GM23338 (cell line): ENCODE data around the gene CDCA5. TPM values are rescaled to one million over a fixed set of nuclear protein-coding genes. Genes with fewer than 3 reads are reported as not detected.

Experiments used
- ATAC-seq: fragments of 200-7000 bp; cut with Tn5 transposase; 3 replicates; pipeline ENCODE4 v1.9.1; 2020
- DNase-seq: peaks from one replicate; pipeline ENCODE4 v3.0.0-alpha.2; 2015; ENCODE audit warnings: low spot score
- H2AFZ ChIP-seq: fragments of 200-600 bp; sonication (generic); 2 replicates; pipeline ENCODE4 v1.8.0; 2016; ENCODE audit warnings: antibody characterized with exemption, mild to moderate bottlenecking, moderate library complexity
- H3F3A ChIP-seq: fragments of 200-600 bp; sonication (generic); replicated peaks from 2 replicates; pipeline ENCODE4 v1.8.0; 2017; ENCODE audit warnings: antibody characterized with exemption, mixed run types, low read depth
- H3K27ac ChIP-seq: fragments of 200-600 bp; sonication (generic); 2 replicates; pipeline ENCODE4 v1.6.1; 2016; ENCODE audit warnings: low read depth
- H3K27me3 ChIP-seq: fragments of 200-600 bp; sonication (generic); 2 replicates; pipeline ENCODE4 v1.8.0; 2016; ENCODE audit warnings: mild to moderate bottlenecking, mixed run types, moderate library complexity; ENCODE audit not compliant: insufficient read depth
- H3K36me3 ChIP-seq: fragments of 200-600 bp; sonication (generic); 2 replicates; pipeline ENCODE4 v1.8.0; 2016; ENCODE audit warnings: mild to moderate bottlenecking; ENCODE audit not compliant: insufficient read depth
- H3K4me1 ChIP-seq: fragments of 200-600 bp; sonication (generic); 2 replicates; pipeline ENCODE4 v1.8.0; 2016; ENCODE audit warnings: mild to moderate bottlenecking, moderate library complexity; ENCODE audit not compliant: insufficient read depth
- H3K4me2 ChIP-seq: fragments of 200-600 bp; sonication (generic); 2 replicates; pipeline ENCODE4 v1.7.1; 2017; ENCODE audit warnings: mixed run types
- H3K4me3 ChIP-seq: fragments of 200-600 bp; sonication (generic); 2 replicates; pipeline ENCODE4 v1.6.1; 2016; ENCODE audit warnings: mixed run types
- H3K79me2 ChIP-seq: fragments of 200-600 bp; sonication (generic); replicated peaks from 2 replicates; pipeline ENCODE4 v1.8.0; 2017; ENCODE audit warnings: mild to moderate bottlenecking; ENCODE audit not compliant: insufficient read depth
- H3K9me2 ChIP-seq: fragments of 200-600 bp; sonication (generic); 2 replicates; pipeline ENCODE4 v1.8.0; 2017; ENCODE audit not compliant: insufficient read depth
- H4K20me1 ChIP-seq: fragments of 200-600 bp; sonication (generic); replicated peaks from 2 replicates; pipeline ENCODE4 v1.8.0; 2017; ENCODE audit warnings: mild to moderate bottlenecking; ENCODE audit not compliant: insufficient read depth
- H3K27ac Mint-ChIP-seq: 2 replicates; pipeline ENCODE4 v1.8.0; 2020; ENCODE audit warnings: inconsistent platforms, mild to moderate bottlenecking, moderate library complexity, mixed read lengths
- H3K27me3 Mint-ChIP-seq: 3 replicates; pipeline ENCODE4 v1.8.0; 2022; ENCODE audit warnings: low read depth, mild to moderate bottlenecking, moderate library complexity, mixed read lengths, inconsistent platforms; ENCODE audit not compliant: insufficient read depth, poor library complexity
- H3K36me3 Mint-ChIP-seq: 3 replicates; pipeline ENCODE4 v1.8.0; 2021; ENCODE audit warnings: low read depth, mild to moderate bottlenecking, inconsistent platforms, moderate library complexity, mixed read lengths
- H3K4me1 Mint-ChIP-seq: 3 replicates; pipeline ENCODE4 v1.8.0; 2020; ENCODE audit warnings: mild to moderate bottlenecking, inconsistent platforms, mixed read lengths
- H3K4me3 Mint-ChIP-seq: 3 replicates; pipeline ENCODE4 v1.8.0; 2021; ENCODE audit warnings: moderate library complexity, mild to moderate bottlenecking, inconsistent platforms, mixed read lengths
- H3K9me3 Mint-ChIP-seq: 3 replicates; pipeline ENCODE4 v1.8.0; 2020; ENCODE audit warnings: moderate library complexity, mild to moderate bottlenecking, inconsistent platforms, mixed read lengths
- CREB1 ChIP-seq: fragments of 250-450 bp; sonication (Bioruptor Pico); IDR thresholded peaks from 2 replicates; pipeline ENCODE4 v1.5.0; 2020; ENCODE audit warnings: low read depth, mild to moderate bottlenecking, moderate library complexity
- ETS1 ChIP-seq: IDR thresholded peaks from 2 replicates; pipeline ENCODE4 v1.6.1; 2016; ENCODE audit warnings: antibody characterized with exemption
- JUNB ChIP-seq: IDR thresholded peaks from one replicate; pipeline ENCODE4 v1.6.1; 2016; ENCODE audit warnings: antibody characterized with exemption; ENCODE audit not compliant: unreplicated experiment
- NANOG ChIP-seq: IDR thresholded peaks from 2 replicates; pipeline ENCODE4 v1.6.1; 2016; ENCODE audit warnings: antibody characterized with exemption, borderline replicate concordance
- POLR2AphosphoS5 ChIP-seq: IDR thresholded peaks from 2 replicates; pipeline ENCODE4 v1.6.1; 2016; ENCODE audit warnings: antibody characterized with exemption, low read depth
- ZNF114 ChIP-seq: fragments of 250-450 bp; sonication (Bioruptor Pico); IDR thresholded peaks from 2 replicates; pipeline ENCODE4 v1.5.0; 2020; ENCODE audit warnings: mild to moderate bottlenecking, moderate library complexity
- polyA plus RNA-seq: library from polyadenylated mRNA; unstranded; fragments of >200 nt; fragmentation: Nextera tagmentation; extraction: Ambion mirVana; gene quantifications from 2 replicates; pipeline ENCODE4 v1.2.1, GENCODE V29; 2016
- total RNA-seq: library from RNA; depleted of rRNA; stranded (reverse); fragments of >200 nt; shearing (Covaris generic); gene quantifications from 2 replicates; pipeline ENCODE4 v1.2.3, GENCODE V29; 2014
- TF ChIP-seq, protein P1 (sequence below): IDR thresholded peaks from one replicate; pipeline ENCODE4 v1.6.1; 2018; ENCODE audit warnings: antibody characterized with exemption; ENCODE audit not compliant: unreplicated experiment

The CDCA5 gene
- total and polyA plus RNA-seq, 2 experiments from 2014 or later, result 53.3 to 70.9 TPM

DNA sequence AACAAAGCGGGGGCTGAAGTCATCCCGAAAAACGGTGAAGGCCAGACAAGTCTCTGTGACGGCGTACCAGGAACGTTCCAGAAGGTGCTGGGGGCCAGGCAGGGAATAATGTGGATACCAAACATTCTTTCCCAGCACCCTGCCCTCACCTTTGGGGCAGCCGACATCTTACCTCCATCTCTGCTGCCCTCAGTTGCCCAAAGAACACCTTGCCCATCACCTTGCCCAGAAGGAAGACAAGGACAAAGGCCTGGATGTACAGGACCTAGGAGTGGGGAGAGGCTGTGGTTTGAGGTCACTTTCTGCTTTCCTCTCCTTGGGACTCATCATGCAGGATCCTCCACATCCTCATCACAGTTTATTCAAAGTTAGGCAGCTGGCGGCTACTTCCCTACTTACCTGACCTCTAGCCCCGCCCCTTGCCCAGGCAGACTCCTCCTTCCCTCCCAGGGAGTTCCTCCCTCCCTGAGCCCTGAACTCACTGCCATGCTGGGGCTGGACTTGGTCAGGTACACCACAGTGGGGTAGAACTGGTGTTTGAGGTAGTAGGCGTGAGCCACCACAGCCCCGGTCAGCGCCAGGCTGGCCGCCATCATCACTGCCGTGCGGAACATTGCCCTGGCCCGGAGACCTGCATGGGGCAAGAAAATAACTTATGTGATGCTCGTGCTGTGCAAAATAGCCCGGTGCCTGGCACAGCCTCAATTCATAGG lies 49.3 kb upstream of the CDCA5 start:
- peaks cover 19% of the 10 kb centered on the region for H3K27me3 Mint-ChIP-seq
- TF ChIP-seq ZNF114, result no peak
- Histone ChIP-seq H3K36me3 (no peaks in the 10 kb centered on the region), H4K20me1 (no peaks in the 10 kb centered on the region), H3K4me2 (peak overlapping the region; percentile 99), H3K4me3 (peak overlapping the region; percentile 67), H3F3A (peaks cover 12% of the 10 kb centered on the region; the same call in 1 of the 2 replicates), H3K79me2 (peaks cover 19% of the 10 kb centered on the region), H3K4me1 (peaks cover 20% of the 10 kb centered on the region; the same call in 1 of the 2 replicates), H3K27ac (no peak overlapping the region), H3K9me2 (no peaks in the 10 kb centered on the region), H3K27me3 (no peaks in the 10 kb centered on the region), H2AFZ (no peak overlapping the region)
- H3K36me3 Mint-ChIP-seq, result peaks cover 21% of the 10 kb centered on the region
- peak overlapping the region; percentile 97 for H3K4me3 Mint-ChIP-seq
- H3K27ac Mint-ChIP-seq, result peak overlapping the region; percentile 94
- no peaks in the 10 kb centered on the region for H3K9me3 Mint-ChIP-seq
- peaks cover 19% of the 10 kb centered on the region for H3K4me1 Mint-ChIP-seq
- peak; percentile 82 for DNase-seq
- ATAC-seq, result peak; percentile 27

DNA sequence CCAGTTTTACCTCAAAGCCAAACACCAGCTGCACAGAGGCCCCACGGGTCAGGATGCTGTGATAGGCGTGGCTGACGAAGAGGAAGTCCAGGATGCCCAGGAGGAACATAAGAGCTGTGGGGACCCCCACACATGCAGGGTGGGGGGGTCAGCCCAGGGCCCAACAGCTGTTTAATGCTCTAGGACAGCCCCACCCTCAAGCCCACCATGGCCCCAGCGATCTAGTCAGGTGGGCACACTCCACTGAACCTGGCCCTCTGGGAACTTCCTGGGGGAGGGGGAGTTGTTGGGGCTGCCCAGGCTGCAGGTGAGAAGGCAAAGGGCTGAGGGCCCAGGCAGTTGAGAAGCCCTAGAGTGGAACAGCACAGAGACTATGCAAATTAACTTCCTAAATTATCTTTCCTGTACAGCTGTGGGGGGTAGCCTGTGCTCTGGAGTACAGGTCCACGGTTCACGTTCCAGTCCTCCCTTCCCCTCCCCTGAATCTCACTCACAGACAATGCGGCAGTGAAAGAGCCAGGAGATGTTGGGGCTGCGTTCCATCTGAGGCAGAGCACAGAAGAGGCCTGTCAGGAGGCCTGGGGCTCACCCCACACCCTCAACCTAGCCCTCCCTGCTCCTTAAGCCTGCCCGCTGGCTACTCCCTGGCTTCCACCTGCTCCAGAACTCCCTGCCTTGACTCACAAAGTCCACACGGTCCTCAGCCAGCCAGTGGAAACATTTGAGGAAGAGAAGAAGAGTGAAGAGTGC lies 48.6 kb upstream of the CDCA5 start:
- H3K9me3 Mint-ChIP-seq, result no peaks in the 10 kb centered on the region
- Histone ChIP-seq H2AFZ (no peak overlapping the region), H3K4me2 (peak overlapping the region; percentile 99), H4K20me1 (no peaks in the 10 kb centered on the region), H3F3A (peaks cover 12% of the 10 kb centered on the region; the same call in 1 of the 2 replicates), H3K4me1 (peaks cover 20% of the 10 kb centered on the region; the same call in 1 of the 2 replicates), H3K4me3 (no peak overlapping the region), H3K27ac (no peak overlapping the region), H3K79me2 (peaks cover 19% of the 10 kb centered on the region), H3K9me2 (no peaks in the 10 kb centered on the region), H3K36me3 (peaks cover 1% of the 10 kb centered on the region), H3K27me3 (no peaks in the 10 kb centered on the region)
- ATAC-seq (no peak), DNase-seq (no peak)
- H3K4me3 Mint-ChIP-seq, result peak overlapping the region; percentile 97
- H3K27ac Mint-ChIP-seq, result no peak overlapping the region
- TF ChIP-seq JUNB (no peak), ZNF114 (no peak), POLR2AphosphoS5 (no peak)
- TF ChIP-seq, protein P1, sequence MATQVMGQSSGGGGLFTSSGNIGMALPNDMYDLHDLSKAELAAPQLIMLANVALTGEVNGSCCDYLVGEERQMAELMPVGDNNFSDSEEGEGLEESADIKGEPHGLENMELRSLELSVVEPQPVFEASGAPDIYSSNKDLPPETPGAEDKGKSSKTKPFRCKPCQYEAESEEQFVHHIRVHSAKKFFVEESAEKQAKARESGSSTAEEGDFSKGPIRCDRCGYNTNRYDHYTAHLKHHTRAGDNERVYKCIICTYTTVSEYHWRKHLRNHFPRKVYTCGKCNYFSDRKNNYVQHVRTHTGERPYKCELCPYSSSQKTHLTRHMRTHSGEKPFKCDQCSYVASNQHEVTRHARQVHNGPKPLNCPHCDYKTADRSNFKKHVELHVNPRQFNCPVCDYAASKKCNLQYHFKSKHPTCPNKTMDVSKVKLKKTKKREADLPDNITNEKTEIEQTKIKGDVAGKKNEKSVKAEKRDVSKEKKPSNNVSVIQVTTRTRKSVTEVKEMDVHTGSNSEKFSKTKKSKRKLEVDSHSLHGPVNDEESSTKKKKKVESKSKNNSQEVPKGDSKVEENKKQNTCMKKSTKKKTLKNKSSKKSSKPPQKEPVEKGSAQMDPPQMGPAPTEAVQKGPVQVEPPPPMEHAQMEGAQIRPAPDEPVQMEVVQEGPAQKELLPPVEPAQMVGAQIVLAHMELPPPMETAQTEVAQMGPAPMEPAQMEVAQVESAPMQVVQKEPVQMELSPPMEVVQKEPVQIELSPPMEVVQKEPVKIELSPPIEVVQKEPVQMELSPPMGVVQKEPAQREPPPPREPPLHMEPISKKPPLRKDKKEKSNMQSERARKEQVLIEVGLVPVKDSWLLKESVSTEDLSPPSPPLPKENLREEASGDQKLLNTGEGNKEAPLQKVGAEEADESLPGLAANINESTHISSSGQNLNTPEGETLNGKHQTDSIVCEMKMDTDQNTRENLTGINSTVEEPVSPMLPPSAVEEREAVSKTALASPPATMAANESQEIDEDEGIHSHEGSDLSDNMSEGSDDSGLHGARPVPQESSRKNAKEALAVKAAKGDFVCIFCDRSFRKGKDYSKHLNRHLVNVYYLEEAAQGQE, result no peak
- peaks cover 18% of the 10 kb centered on the region for H3K27me3 Mint-ChIP-seq
- peaks cover 19% of the 10 kb centered on the region for H3K4me1 Mint-ChIP-seq
- H3K36me3 Mint-ChIP-seq, result peaks cover 22% of the 10 kb centered on the region

DNA sequence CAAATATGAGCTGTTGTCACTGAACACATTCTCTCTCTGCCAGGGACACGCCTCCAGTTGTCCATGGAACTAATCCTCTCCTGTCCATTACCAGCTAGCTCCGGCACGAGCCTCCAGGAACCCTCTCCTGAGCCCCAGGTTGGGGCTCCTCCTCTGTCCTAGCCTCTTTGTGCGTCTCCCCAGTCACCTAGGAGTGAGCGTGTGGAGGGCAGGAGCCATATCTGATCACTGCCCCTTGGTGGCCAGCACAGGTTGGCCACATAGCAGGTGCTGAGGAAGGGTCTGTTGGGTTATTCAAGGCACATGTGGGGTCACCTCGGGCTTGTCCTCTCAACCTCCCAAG lies 48.0 kb upstream of the CDCA5 start:
- H3K4me2 ChIP-seq, result no peak overlapping the region
- H3K27me3 ChIP-seq, result no peaks in the 10 kb centered on the region
- Mint-ChIP-seq H3K4me1 (peaks cover 19% of the 10 kb centered on the region), H3K9me3 (no peaks in the 10 kb centered on the region), H3K36me3 (peaks cover 28% of the 10 kb centered on the region), H3K4me3 (no peak overlapping the region), H3K27me3 (peaks cover 19% of the 10 kb centered on the region), H3K27ac (no peak overlapping the region)
- H3K4me1 ChIP-seq, result peaks cover 20% of the 10 kb centered on the region; the same call in 1 of the 2 replicates
- H3K79me2 ChIP-seq, result peaks cover 19% of the 10 kb centered on the region
- peaks cover 14% of the 10 kb centered on the region; the same call in 1 of the 2 replicates for H3F3A ChIP-seq
- H3K9me2 ChIP-seq, result no peaks in the 10 kb centered on the region
- ATAC-seq (no peak), DNase-seq (no peak)
- H3K27ac ChIP-seq, result no peak overlapping the region
- peaks cover 6% of the 10 kb centered on the region for H3K36me3 ChIP-seq
- H2AFZ ChIP-seq, result no peak overlapping the region
- H3K4me3 ChIP-seq, result no peak overlapping the region
- no peaks in the 10 kb centered on the region for H4K20me1 ChIP-seq
- no peak for TF ChIP-seq POLR2AphosphoS5
- TF ChIP-seq CREB1 (CRISPR knock-in tag), result no peak
- TF ChIP-seq ETS1, result no peak
- TF ChIP-seq, protein P1, result no peak
- TF ChIP-seq NANOG, result no peak
